Measurements from ENCODE around the gene DLG2. TPM values are rescaled to one million over a fixed set of nuclear protein-coding genes. Genes with fewer than 3 reads are reported as not detected.

Gene DLG2
- total RNA-seq, 4 donors from 2014 or later, result 6.5 to 14.6 (median 7.2) TPM

DNA sequence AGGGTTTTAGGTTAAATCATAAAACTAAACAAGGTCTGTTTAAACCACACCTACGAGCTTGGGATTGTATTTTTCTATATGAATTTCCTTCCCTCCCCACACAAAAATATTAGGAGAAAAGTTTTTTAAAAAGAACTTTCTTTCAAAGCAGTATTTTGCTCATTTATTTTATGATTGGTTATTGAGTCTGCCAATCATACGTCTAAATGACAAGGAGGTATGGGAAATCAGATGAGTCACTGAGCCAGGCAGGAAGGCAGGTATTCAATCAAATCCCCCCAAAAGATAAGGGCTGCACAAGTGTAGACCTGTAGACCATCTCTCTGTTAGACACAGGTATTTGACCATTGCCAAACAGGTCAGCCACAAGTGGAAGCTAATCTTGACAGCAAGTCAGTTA lies 1900.8 kb downstream of the DLG2 start:
- TF ChIP-seq POLR2A (IDR thresholded peaks at IDR 0.05) (no peak), EP300 (IDR thresholded peaks at IDR 0.05) (no peak)
- TF ChIP-seq, protein P1, sequence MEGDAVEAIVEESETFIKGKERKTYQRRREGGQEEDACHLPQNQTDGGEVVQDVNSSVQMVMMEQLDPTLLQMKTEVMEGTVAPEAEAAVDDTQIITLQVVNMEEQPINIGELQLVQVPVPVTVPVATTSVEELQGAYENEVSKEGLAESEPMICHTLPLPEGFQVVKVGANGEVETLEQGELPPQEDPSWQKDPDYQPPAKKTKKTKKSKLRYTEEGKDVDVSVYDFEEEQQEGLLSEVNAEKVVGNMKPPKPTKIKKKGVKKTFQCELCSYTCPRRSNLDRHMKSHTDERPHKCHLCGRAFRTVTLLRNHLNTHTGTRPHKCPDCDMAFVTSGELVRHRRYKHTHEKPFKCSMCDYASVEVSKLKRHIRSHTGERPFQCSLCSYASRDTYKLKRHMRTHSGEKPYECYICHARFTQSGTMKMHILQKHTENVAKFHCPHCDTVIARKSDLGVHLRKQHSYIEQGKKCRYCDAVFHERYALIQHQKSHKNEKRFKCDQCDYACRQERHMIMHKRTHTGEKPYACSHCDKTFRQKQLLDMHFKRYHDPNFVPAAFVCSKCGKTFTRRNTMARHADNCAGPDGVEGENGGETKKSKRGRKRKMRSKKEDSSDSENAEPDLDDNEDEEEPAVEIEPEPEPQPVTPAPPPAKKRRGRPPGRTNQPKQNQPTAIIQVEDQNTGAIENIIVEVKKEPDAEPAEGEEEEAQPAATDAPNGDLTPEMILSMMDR (IDR thresholded peaks at IDR 0.05), result no peak
- Histone ChIP-seq H3K36me3 (no peaks in the 10 kb centered on the region), H3K4me1 (peaks cover 0 to 9% (median 3%) of the 10 kb centered on the region in 4 donors), H3K27ac (no peak overlapping the region), H3K9me3 (no peaks in the 10 kb centered on the region), H3K27me3 (no peaks in the 10 kb centered on the region), H3K4me3 (no peak overlapping the region)
- 65 to 73% methylated on average over 2 of the region's 2 CpGs for WGBS, 2 donors
- no peak for DNase-seq (ENCODE audit: low spot score in 2 of 2)

GRCh38 chr11:83725728-83726127 lies 1901.4 kb downstream of the DLG2 start:
- Histone ChIP-seq H3K4me1 (peaks cover 0 to 9% (median 3%) of the 10 kb centered on the region in 4 donors), H3K4me3 (peak overlapping the region in 1 of 4 donors; percentile 45), H3K27me3 (no peaks in the 10 kb centered on the region), H3K9me3 (no peaks in the 10 kb centered on the region), H3K36me3 (no peaks in the 10 kb centered on the region), H3K27ac (no peak overlapping the region)
- TF ChIP-seq EP300 (IDR thresholded peaks at IDR 0.05), result no peak
- TF ChIP-seq, protein P1 (IDR thresholded peaks at IDR 0.05), result no peak
- TF ChIP-seq POLR2A (IDR thresholded peaks at IDR 0.05), result no peak
- DNase-seq (ENCODE audit: low spot score in 2 of 2), result no peak
- 30 to 38% methylated on average over 4 of the region's 4 CpGs for WGBS, 2 donors

- peak overlapping the region in 1 of 4 donors; percentile 2 for H3K27ac ChIP-seq
- peaks cover 0 to 9% (median 3%) of the 10 kb centered on the region in 4 donors for H3K4me1 ChIP-seq
- H3K4me3 ChIP-seq, result peak overlapping the region in 1 of 4 donors; percentile 45
Measured at GRCh38 chr11:83725269-83725560, 1901.9 kb downstream of the DLG2 start.

GRCh38 chr11:83723999-83724398 lies 1903.1 kb downstream of the DLG2 start:
- H3K27me3 ChIP-seq, result no peaks in the 10 kb centered on the region
- H3K27ac ChIP-seq, result peak overlapping the region in 2 of 4 donors; percentile 2 to 5
- H3K36me3 ChIP-seq, result no peaks in the 10 kb centered on the region
- no peaks in the 10 kb centered on the region for H3K9me3 ChIP-seq
- H3K4me1 ChIP-seq, result peaks cover 0 to 9% (median 3%) of the 10 kb centered on the region in 4 donors
- DNase-seq (ENCODE audit: low spot score in 2 of 2), result peak in 1 of 2 donors; percentile 56
- TF ChIP-seq, protein P1 (IDR thresholded peaks at IDR 0.05), result peak in 2 of 5 experiments; percentile 8 to 13
- no peak for TF ChIP-seq POLR2A (IDR thresholded peaks at IDR 0.05)
- 30 to 34% methylated on average over 6 of the region's 6 CpGs for WGBS, 2 donors
- peak overlapping the region in 3 of 4 donors; percentile 18 to 45 (median 21) for H3K4me3 ChIP-seq

More at GRCh38 chr11:83725269-83725560, 1901.9 kb downstream of the DLG2 start:
- no peak for DNase-seq (ENCODE audit: low spot score in 2 of 2)
- H3K9me3 ChIP-seq, result no peaks in the 10 kb centered on the region
- TF ChIP-seq POLR2A (IDR thresholded peaks at IDR 0.05) (no peak), EP300 (IDR thresholded peaks at IDR 0.05) (no peak)
- TF ChIP-seq, protein P1 (IDR thresholded peaks at IDR 0.05), result no peak
- H3K36me3 ChIP-seq, result no peaks in the 10 kb centered on the region
- no peaks in the 10 kb centered on the region for H3K27me3 ChIP-seq
- 11 to 13% methylated on average over 4 of the region's 4 CpGs for WGBS, 2 donors

- H3K27me3 ChIP-seq, result no peaks in the 10 kb centered on the region
- no peak overlapping the region for H3K27ac ChIP-seq
- 70 to 73% methylated on average over 4 of the region's 4 CpGs for WGBS, 2 donors
- H3K9me3 ChIP-seq, result no peaks in the 10 kb centered on the region
- H3K36me3 ChIP-seq, result no peaks in the 10 kb centered on the region
- TF ChIP-seq POLR2A (IDR thresholded peaks at IDR 0.05), result no peak
- TF ChIP-seq, protein P1 (IDR thresholded peaks at IDR 0.05), result no peak
- no peak overlapping the region for H3K4me3 ChIP-seq
- peaks cover 0 to 9% (median 3%) of the 10 kb centered on the region in 4 donors for H3K4me1 ChIP-seq
- no peak for DNase-seq (ENCODE audit: low spot score in 2 of 2)
Measured at GRCh38 chr11:83722392-83723119, 1904.6 kb downstream of the DLG2 start.

Data from tibial nerve (tissue), 4 donors.